Activated naive CD4-positive, alpha-beta T cell treated with anti-CD3 and anti-CD28 coated beads, Interleukin-2, amount 10 ng/mL, durations not matched to agents 7 days and 5 days (primary cell): ENCODE results near the gene NR2F2.

ENCODE experiments used
- CTCF ChIA-PET: fragments of 350-600 bp; sonication (Branson Sonifier 250); formaldehyde crosslinking; loops from one replicate; lab custom pipeline; 2021; ENCODE audit warnings: antibody characterized with exemption; lab: Charles Lee
- DNase-seq: peaks from one replicate; pipeline ENCODE4 v3.0.0-alpha.2; 2020
- H3K27ac Mint-ChIP-seq: one replicate; pipeline ENCODE4 v1.8.0; 2021; ENCODE audit warnings: mild to moderate bottlenecking, moderate library complexity, mixed read lengths
- H3K27me3 Mint-ChIP-seq: one replicate; pipeline ENCODE4 v1.8.0; 2021; ENCODE audit warnings: mild to moderate bottlenecking, mixed read lengths
- H3K36me3 Mint-ChIP-seq: one replicate; pipeline ENCODE4 v1.8.0; 2021; ENCODE audit warnings: mixed read lengths
- H3K4me1 Mint-ChIP-seq: one replicate; pipeline ENCODE4 v1.8.0; 2021; ENCODE audit warnings: mixed read lengths
- H3K4me3 Mint-ChIP-seq: one replicate; pipeline ENCODE4 v1.8.0; 2021; ENCODE audit warnings: mild to moderate bottlenecking, moderate library complexity, mixed read lengths
- H3K9me3 Mint-ChIP-seq: one replicate; pipeline ENCODE4 v1.8.0; 2021; ENCODE audit warnings: mixed read lengths

NR2F2 gene

GRCh38 chr15:96309143-96309660 lies 21.3 kb upstream of the NR2F2 start:
- no peaks in the 10 kb centered on the region for H3K4me1 Mint-ChIP-seq
- H3K27ac Mint-ChIP-seq = no peak overlapping the region
- H3K36me3 Mint-ChIP-seq = no peaks in the 10 kb centered on the region
- H3K27me3 Mint-ChIP-seq = no peaks in the 10 kb centered on the region
- H3K9me3 Mint-ChIP-seq = no peaks in the 10 kb centered on the region
- no peak overlapping the region for H3K4me3 Mint-ChIP-seq
- no peak for DNase-seq
- CTCF ChIA-PET = no interaction called here

- no peaks in the 10 kb centered on the region for H3K27me3 Mint-ChIP-seq
- H3K4me1 Mint-ChIP-seq = no peaks in the 10 kb centered on the region
- H3K36me3 Mint-ChIP-seq = no peaks in the 10 kb centered on the region
- H3K27ac Mint-ChIP-seq = no peak overlapping the region
- CTCF ChIA-PET = interaction anchor here (0.9 kb wide), 1 partner anchor 16 kb away, joined by 3 read pairs; no protein-coding TSS in a partner anchor
- H3K4me3 Mint-ChIP-seq = no peak overlapping the region
- no peaks in the 10 kb centered on the region for H3K9me3 Mint-ChIP-seq
- DNase-seq = no peak
These were observed 19.1 kb upstream of the NR2F2 start for GRCh38 chr15:96311256-96311955.

- Mint-ChIP-seq H3K27me3 (no peaks in the 10 kb centered on the region), H3K9me3 (no peaks in the 10 kb centered on the region), H3K4me1 (no peaks in the 10 kb centered on the region), H3K27ac (no peak overlapping the region), H3K4me3 (no peak overlapping the region), H3K36me3 (no peaks in the 10 kb centered on the region)
- DNase-seq = no peak
- CTCF ChIA-PET = no interaction called here
These were observed 18.6 kb upstream of the NR2F2 start for GRCh38 chr15:96311956-96312294.

- Mint-ChIP-seq H3K4me3 (no peak overlapping the region), H3K27ac (no peak overlapping the region), H3K27me3 (peaks cover 4% of the 10 kb centered on the region), H3K4me1 (no peaks in the 10 kb centered on the region), H3K9me3 (no peaks in the 10 kb centered on the region), H3K36me3 (no peaks in the 10 kb centered on the region)
- CTCF ChIA-PET = no interaction called here
- no peak for DNase-seq
These were observed 17.7 kb upstream of the NR2F2 start for GRCh38 chr15:96312641-96313335.

- CTCF ChIA-PET = no interaction called here
These were observed 16.0 kb upstream of the NR2F2 start for GRCh38 chr15:96314518-96314917.

GRCh38 chr15:96314963-96315362 lies 15.5 kb upstream of the NR2F2 start:
- no peak overlapping the region for H3K27ac Mint-ChIP-seq
- H3K27me3 Mint-ChIP-seq = peaks cover 5% of the 10 kb centered on the region
- DNase-seq = no peak
- CTCF ChIA-PET = no interaction called here
- H3K4me1 Mint-ChIP-seq = no peaks in the 10 kb centered on the region
- H3K4me3 Mint-ChIP-seq = no peak overlapping the region
- H3K9me3 Mint-ChIP-seq = no peaks in the 10 kb centered on the region
- H3K36me3 Mint-ChIP-seq = no peaks in the 10 kb centered on the region

More at GRCh38 chr15:96314518-96314917, 16.0 kb upstream of the NR2F2 start:
- Mint-ChIP-seq H3K4me3 (no peak overlapping the region), H3K36me3 (no peaks in the 10 kb centered on the region), H3K9me3 (no peaks in the 10 kb centered on the region), H3K27me3 (peaks cover 4% of the 10 kb centered on the region), H3K27ac (no peak overlapping the region), H3K4me1 (no peaks in the 10 kb centered on the region)
- no peak for DNase-seq

GRCh38 chr15:96316953-96317629 lies 13.4 kb upstream of the NR2F2 start:
- Mint-ChIP-seq H3K27ac (no peak overlapping the region), H3K9me3 (no peaks in the 10 kb centered on the region), H3K27me3 (peaks cover 26% of the 10 kb centered on the region), H3K36me3 (no peaks in the 10 kb centered on the region), H3K4me3 (no peak overlapping the region), H3K4me1 (no peaks in the 10 kb centered on the region)
- CTCF ChIA-PET = no interaction called here
- DNase-seq = no peak

- Mint-ChIP-seq H3K4me3 (no peak overlapping the region), H3K36me3 (peaks cover 5% of the 10 kb centered on the region), H3K27me3 (peaks cover 55% of the 10 kb centered on the region), H3K4me1 (no peaks in the 10 kb centered on the region), H3K9me3 (no peaks in the 10 kb centered on the region), H3K27ac (no peak overlapping the region)
- CTCF ChIA-PET = no interaction called here
- no peak for DNase-seq
These were observed 10.4 kb upstream of the NR2F2 start for GRCh38 chr15:96320107-96320506.

GRCh38 chr15:96320703-96321638 lies 9.5 kb upstream of the NR2F2 start:
- no peak for DNase-seq
- Mint-ChIP-seq H3K4me3 (no peak overlapping the region), H3K27me3 (peaks cover 64% of the 10 kb centered on the region), H3K9me3 (no peaks in the 10 kb centered on the region), H3K4me1 (no peaks in the 10 kb centered on the region), H3K36me3 (peaks cover 5% of the 10 kb centered on the region), H3K27ac (no peak overlapping the region)
- CTCF ChIA-PET = no interaction called here

- Mint-ChIP-seq H3K4me3 (no peak overlapping the region), H3K27ac (no peak overlapping the region), H3K9me3 (no peaks in the 10 kb centered on the region), H3K4me1 (no peaks in the 10 kb centered on the region), H3K36me3 (peaks cover 5% of the 10 kb centered on the region), H3K27me3 (peaks cover 73% of the 10 kb centered on the region)
- CTCF ChIA-PET = no interaction called here
- no peak for DNase-seq
These were observed 8.6 kb upstream of the NR2F2 start for GRCh38 chr15:96321639-96322535.

- Mint-ChIP-seq H3K9me3 (no peaks in the 10 kb centered on the region), H3K27me3 (peaks cover 77% of the 10 kb centered on the region), H3K36me3 (peaks cover 5% of the 10 kb centered on the region), H3K27ac (no peak overlapping the region), H3K4me1 (no peaks in the 10 kb centered on the region), H3K4me3 (no peak overlapping the region)
- DNase-seq = no peak
- CTCF ChIA-PET = no interaction called here
These were observed 7.8 kb upstream of the NR2F2 start for GRCh38 chr15:96322536-96323318.

GRCh38 chr15:96323319-96324145 lies 7.0 kb upstream of the NR2F2 start:
- H3K4me3 Mint-ChIP-seq = no peak overlapping the region
- H3K4me1 Mint-ChIP-seq = no peaks in the 10 kb centered on the region
- CTCF ChIA-PET = no interaction called here
- H3K27me3 Mint-ChIP-seq = peaks cover 84% of the 10 kb centered on the region
- no peak for DNase-seq
- no peak overlapping the region for H3K27ac Mint-ChIP-seq
- peaks cover 5% of the 10 kb centered on the region for H3K36me3 Mint-ChIP-seq
- no peaks in the 10 kb centered on the region for H3K9me3 Mint-ChIP-seq
